ENCODE measurements around the gene HAS3.

DNA sequence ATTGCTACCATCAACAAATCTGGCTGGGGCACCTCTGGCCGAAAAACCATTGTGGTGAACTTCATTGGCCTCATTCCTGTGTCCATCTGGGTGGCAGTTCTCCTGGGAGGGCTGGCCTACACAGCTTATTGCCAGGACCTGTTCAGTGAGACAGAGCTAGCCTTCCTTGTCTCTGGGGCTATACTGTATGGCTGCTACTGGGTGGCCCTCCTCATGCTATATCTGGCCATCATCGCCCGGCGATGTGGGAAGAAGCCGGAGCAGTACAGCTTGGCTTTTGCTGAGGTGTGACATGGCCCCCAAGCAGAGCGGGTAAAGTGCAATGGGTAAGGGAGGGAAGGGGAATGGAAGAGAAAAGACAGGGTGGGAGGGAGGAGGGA is 9.5 kb downstream of the HAS3 start:
- TF ChIP-seq, protein P1, sequence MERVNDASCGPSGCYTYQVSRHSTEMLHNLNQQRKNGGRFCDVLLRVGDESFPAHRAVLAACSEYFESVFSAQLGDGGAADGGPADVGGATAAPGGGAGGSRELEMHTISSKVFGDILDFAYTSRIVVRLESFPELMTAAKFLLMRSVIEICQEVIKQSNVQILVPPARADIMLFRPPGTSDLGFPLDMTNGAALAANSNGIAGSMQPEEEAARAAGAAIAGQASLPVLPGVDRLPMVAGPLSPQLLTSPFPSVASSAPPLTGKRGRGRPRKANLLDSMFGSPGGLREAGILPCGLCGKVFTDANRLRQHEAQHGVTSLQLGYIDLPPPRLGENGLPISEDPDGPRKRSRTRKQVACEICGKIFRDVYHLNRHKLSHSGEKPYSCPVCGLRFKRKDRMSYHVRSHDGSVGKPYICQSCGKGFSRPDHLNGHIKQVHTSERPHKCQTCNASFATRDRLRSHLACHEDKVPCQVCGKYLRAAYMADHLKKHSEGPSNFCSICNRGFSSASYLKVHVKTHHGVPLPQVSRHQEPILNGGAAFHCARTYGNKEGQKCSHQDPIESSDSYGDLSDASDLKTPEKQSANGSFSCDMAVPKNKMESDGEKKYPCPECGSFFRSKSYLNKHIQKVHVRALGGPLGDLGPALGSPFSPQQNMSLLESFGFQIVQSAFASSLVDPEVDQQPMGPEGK (CRISPR knock-in tag; IDR thresholded peaks at IDR 0.05; ENCODE audit: borderline replicate concordance) = no peak
- TF ChIP-seq GLIS3 (CRISPR knock-in tag; IDR thresholded peaks at IDR 0.05) (no peak), ZNF565 (CRISPR knock-in tag; conservative IDR thresholded peaks at IDR 0.05; ENCODE audit: low read depth) (no peak), ZFP3 (CRISPR knock-in tag; IDR thresholded peaks at IDR 0.05) (no peak), ZFP30 (CRISPR knock-in tag; IDR thresholded peaks at IDR 0.05) (no peak), ZNF8 (CRISPR knock-in tag; IDR thresholded peaks at IDR 0.05) (no peak), ARNTL (CRISPR knock-in tag; IDR thresholded peaks at IDR 0.05; ENCODE audit: borderline replicate concordance, low read depth) (no peak), SNAI2 (CRISPR knock-in tag; IDR thresholded peaks at IDR 0.05) (no peak), BACH2 (CRISPR knock-in tag; IDR thresholded peaks at IDR 0.05; ENCODE audit: borderline replicate concordance) (no peak), PPARA (CRISPR knock-in tag; IDR thresholded peaks at IDR 0.05; ENCODE audit: borderline replicate concordance) (no peak), ISL1 (CRISPR knock-in tag; IDR thresholded peaks at IDR 0.05) (no peak)
- TF ChIP-seq, protein P2, sequence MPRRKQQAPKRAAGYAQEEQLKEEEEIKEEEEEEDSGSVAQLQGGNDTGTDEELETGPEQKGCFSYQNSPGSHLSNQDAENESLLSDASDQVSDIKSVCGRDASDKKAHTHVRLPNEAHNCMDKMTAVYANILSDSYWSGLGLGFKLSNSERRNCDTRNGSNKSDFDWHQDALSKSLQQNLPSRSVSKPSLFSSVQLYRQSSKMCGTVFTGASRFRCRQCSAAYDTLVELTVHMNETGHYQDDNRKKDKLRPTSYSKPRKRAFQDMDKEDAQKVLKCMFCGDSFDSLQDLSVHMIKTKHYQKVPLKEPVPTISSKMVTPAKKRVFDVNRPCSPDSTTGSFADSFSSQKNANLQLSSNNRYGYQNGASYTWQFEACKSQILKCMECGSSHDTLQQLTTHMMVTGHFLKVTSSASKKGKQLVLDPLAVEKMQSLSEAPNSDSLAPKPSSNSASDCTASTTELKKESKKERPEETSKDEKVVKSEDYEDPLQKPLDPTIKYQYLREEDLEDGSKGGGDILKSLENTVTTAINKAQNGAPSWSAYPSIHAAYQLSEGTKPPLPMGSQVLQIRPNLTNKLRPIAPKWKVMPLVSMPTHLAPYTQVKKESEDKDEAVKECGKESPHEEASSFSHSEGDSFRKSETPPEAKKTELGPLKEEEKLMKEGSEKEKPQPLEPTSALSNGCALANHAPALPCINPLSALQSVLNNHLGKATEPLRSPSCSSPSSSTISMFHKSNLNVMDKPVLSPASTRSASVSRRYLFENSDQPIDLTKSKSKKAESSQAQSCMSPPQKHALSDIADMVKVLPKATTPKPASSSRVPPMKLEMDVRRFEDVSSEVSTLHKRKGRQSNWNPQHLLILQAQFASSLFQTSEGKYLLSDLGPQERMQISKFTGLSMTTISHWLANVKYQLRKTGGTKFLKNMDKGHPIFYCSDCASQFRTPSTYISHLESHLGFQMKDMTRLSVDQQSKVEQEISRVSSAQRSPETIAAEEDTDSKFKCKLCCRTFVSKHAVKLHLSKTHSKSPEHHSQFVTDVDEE (CRISPR knock-in tag; IDR thresholded peaks at IDR 0.05) = no peak
